Vagina (tissue), 2 donors: Measurements from ENCODE around the gene ATP8A2. TPM values are rescaled to one million over a fixed set of nuclear protein-coding genes. Genes with fewer than 3 reads are reported as not detected.

Experiments
- DNase-seq, 2 donors: peaks; one replicate each; pipeline ENCODE4 v3.0.0-alpha.2; 2017; ENCODE audit errors: extremely low spot score in 2 of 2
- H3K27ac ChIP-seq: fragments of 200-600 bp; sonication (generic); one replicate; pipeline ENCODE4 v1.5.1; 2019
- H3K27me3 ChIP-seq: fragments of 200-600 bp; sonication (generic); one replicate; pipeline ENCODE4 v1.5.1; 2019
- H3K36me3 ChIP-seq, 2 donors: fragments of 200-600 bp; sonication (generic); one replicate each; pipeline ENCODE4 v1.5.1; 2017 to 2019
- H3K4me1 ChIP-seq: fragments of 200-600 bp; sonication (generic); one replicate; pipeline ENCODE4 v1.5.1; 2019
- H3K4me3 ChIP-seq, 2 donors: fragments of 200-600 bp; sonication (generic); 1 replicate in 1 of 2; 2 replicates in 1 of 2; pipeline ENCODE4 v1.5.1; 2016 to 2019
- H3K9me3 ChIP-seq: fragments of 200-600 bp; sonication (generic); one replicate; pipeline ENCODE4 v1.5.1; 2019
- CTCF ChIP-seq, 3 experiments: fragments of 450-650 bp in 2 of 3; fragments of 200-600 bp in 1 of 3; sonication (generic) in 1 of 3; IDR thresholded peaks; one replicate each; pipeline ENCODE4 v1.5.1; 2017 to 2019; ENCODE audit warnings: antibody characterized with exemption in 3 of 3, mild to moderate bottlenecking in 2 of 3, moderate library complexity in 2 of 3
- POLR2A ChIP-seq, 2 donors: fragments of 450-650 bp; IDR thresholded peaks; one replicate each; pipeline ENCODE4 v1.6.1; 2017; ENCODE audit warnings: antibody characterized with exemption in 2 of 2, mild to moderate bottlenecking in 2 of 2, moderate library complexity in 2 of 2
- POLR2AphosphoS5 ChIP-seq, 2 donors: sonication (generic); formaldehyde crosslinking; IDR thresholded peaks; one replicate each; pipeline ENCODE4 v1.9.0; 2017; ENCODE audit warnings: antibody characterized with exemption in 2 of 2, mild to moderate bottlenecking in 2 of 2, low read depth in 1 of 2; ENCODE audit not compliant: insufficient read depth in 1 of 2
- intact Hi-C: fragments of 100-400 bp; cut with DNase I; formaldehyde crosslinking; loops from one replicate; pipeline ENCODE4 v1.15.1; 2023
- total RNA-seq: library from RNA; depleted of rRNA; stranded (reverse); fragments of >200 nt; gene quantifications from one replicate; pipeline ENCODE4 v1.2.3, GENCODE V29; 2016

Gene ATP8A2
- total RNA-seq, 1 donor from 2014 or later = 1.5 TPM

GRCh38 chr13:25965596-25965995 lies 593.8 kb downstream of the ATP8A2 start:
- H3K36me3 ChIP-seq = no peaks in the 10 kb centered on the region
- no peak for DNase-seq
- no peaks in the 10 kb centered on the region for H3K27me3 ChIP-seq
- no peak overlapping the region for H3K27ac ChIP-seq
- no peaks in the 10 kb centered on the region for H3K4me1 ChIP-seq
- TF ChIP-seq CTCF (IDR thresholded peaks at IDR 0.05) = no peak
- no peak for TF ChIP-seq POLR2A (IDR thresholded peaks at IDR 0.05)
- TF ChIP-seq POLR2AphosphoS5 (IDR thresholded peaks at IDR 0.05; ENCODE audit: insufficient read depth in 1 of 2, low read depth in 1 of 2) = no peak
- H3K4me3 ChIP-seq = no peak overlapping the region
- no peaks in the 10 kb centered on the region for H3K9me3 ChIP-seq
- intact Hi-C loops = no loop called here

GRCh38 chr13:25966086-25966485 lies 594.3 kb downstream of the ATP8A2 start:
- no peak for DNase-seq
- TF ChIP-seq CTCF (IDR thresholded peaks at IDR 0.05) (no peak), POLR2AphosphoS5 (IDR thresholded peaks at IDR 0.05; ENCODE audit: insufficient read depth in 1 of 2, low read depth in 1 of 2) (no peak), POLR2A (IDR thresholded peaks at IDR 0.05) (no peak)
- intact Hi-C loops = no loop called here

GRCh38 chr13:25967144-25967543 lies 595.4 kb downstream of the ATP8A2 start:
- no peaks in the 10 kb centered on the region for H3K36me3 ChIP-seq
- TF ChIP-seq CTCF (IDR thresholded peaks at IDR 0.05) = no peak
- TF ChIP-seq POLR2AphosphoS5 (IDR thresholded peaks at IDR 0.05; ENCODE audit: insufficient read depth in 1 of 2, low read depth in 1 of 2) = no peak
- no peak for TF ChIP-seq POLR2A (IDR thresholded peaks at IDR 0.05)
- intact Hi-C loops = no loop called here
- H3K27me3 ChIP-seq = no peaks in the 10 kb centered on the region
- H3K4me3 ChIP-seq = no peak overlapping the region
- H3K4me1 ChIP-seq = no peaks in the 10 kb centered on the region
- DNase-seq = no peak
- no peak overlapping the region for H3K27ac ChIP-seq
- no peaks in the 10 kb centered on the region for H3K9me3 ChIP-seq

More at GRCh38 chr13:25966086-25966485, 594.3 kb downstream of the ATP8A2 start:
- H3K9me3 ChIP-seq = no peaks in the 10 kb centered on the region
- no peaks in the 10 kb centered on the region for H3K4me1 ChIP-seq
- no peak overlapping the region for H3K4me3 ChIP-seq
- H3K27ac ChIP-seq = no peak overlapping the region
- no peaks in the 10 kb centered on the region for H3K36me3 ChIP-seq
- no peaks in the 10 kb centered on the region for H3K27me3 ChIP-seq

- no peak overlapping the region for H3K27ac ChIP-seq
- no peaks in the 10 kb centered on the region for H3K9me3 ChIP-seq
- no peaks in the 10 kb centered on the region for H3K4me1 ChIP-seq
- no peaks in the 10 kb centered on the region for H3K27me3 ChIP-seq
- no peaks in the 10 kb centered on the region for H3K36me3 ChIP-seq
- DNase-seq = no peak
- intact Hi-C loops = no loop called here
- no peak for TF ChIP-seq CTCF (IDR thresholded peaks at IDR 0.05)
- no peak for TF ChIP-seq POLR2AphosphoS5 (IDR thresholded peaks at IDR 0.05; ENCODE audit: insufficient read depth in 1 of 2, low read depth in 1 of 2)
- TF ChIP-seq POLR2A (IDR thresholded peaks at IDR 0.05) = no peak
- H3K4me3 ChIP-seq = no peak overlapping the region
Observed at GRCh38 chr13:25971047-25971446, 599.3 kb downstream of the ATP8A2 start.

GRCh38 chr13:25971459-25972145 lies 599.8 kb downstream of the ATP8A2 start:
- no peaks in the 10 kb centered on the region for H3K9me3 ChIP-seq
- TF ChIP-seq POLR2A (IDR thresholded peaks at IDR 0.05) (no peak), POLR2AphosphoS5 (IDR thresholded peaks at IDR 0.05; ENCODE audit: insufficient read depth in 1 of 2, low read depth in 1 of 2) (no peak), CTCF (IDR thresholded peaks at IDR 0.05) (no peak)
- intact Hi-C loops = no loop called here
- no peak overlapping the region for H3K4me3 ChIP-seq
- H3K27ac ChIP-seq = no peak overlapping the region
- no peaks in the 10 kb centered on the region for H3K27me3 ChIP-seq
- no peak for DNase-seq
- no peaks in the 10 kb centered on the region for H3K36me3 ChIP-seq
- H3K4me1 ChIP-seq = no peaks in the 10 kb centered on the region
